Mucosa of stomach (tissue), 1 donor: Measurements from ENCODE around the gene ZFAND3.

ENCODE experiments used
- H3K27me3 ChIP-seq: one replicate; pipeline ENCODE4 v1.7.0; 2013; ENCODE audit warnings: mild to moderate bottlenecking, low read length; ENCODE audit not compliant: control insufficient read depth, insufficient read depth
- H3K36me3 ChIP-seq: one replicate; pipeline ENCODE4 v1.7.0; 2013; ENCODE audit warnings: low read length; ENCODE audit not compliant: control insufficient read depth, insufficient read depth
- H3K4me1 ChIP-seq: one replicate; pipeline ENCODE4 v1.7.0; 2013; ENCODE audit warnings: mild to moderate bottlenecking, low read length; ENCODE audit not compliant: control insufficient read depth, insufficient read depth
- H3K4me3 ChIP-seq: one replicate; pipeline ENCODE4 v1.7.0; 2013; ENCODE audit warnings: low read length
- H3K9ac ChIP-seq: one replicate; pipeline ENCODE4 v1.7.0; 2013; ENCODE audit warnings: mild to moderate bottlenecking, low read length, moderate library complexity
- H3K9me3 ChIP-seq: one replicate; pipeline ENCODE4 v1.7.0; 2013; ENCODE audit warnings: mild to moderate bottlenecking, low read length, moderate library complexity; ENCODE audit not compliant: control insufficient read depth
- donor health status: Pancreatic carcinoma.

The ZFAND3 gene

GRCh38 chr6:37862430-37862829 is 42.9 kb downstream of the ZFAND3 start:
- no peak overlapping the region for H3K9ac ChIP-seq
- no peaks in the 10 kb centered on the region for H3K36me3 ChIP-seq

GRCh38 chr6:37862992-37863391 is 43.5 kb downstream of the ZFAND3 start:
- Histone ChIP-seq H3K9ac (no peak overlapping the region), H3K4me3 (no peak overlapping the region), H3K27me3 (no peaks in the 10 kb centered on the region), H3K36me3 (no peaks in the 10 kb centered on the region), H3K4me1 (peaks cover 17% of the 10 kb centered on the region), H3K9me3 (no peaks in the 10 kb centered on the region)

More at GRCh38 chr6:37862430-37862829, 42.9 kb downstream of the ZFAND3 start:
- peaks cover 19% of the 10 kb centered on the region for H3K4me1 ChIP-seq
- no peaks in the 10 kb centered on the region for H3K9me3 ChIP-seq
- no peak overlapping the region for H3K4me3 ChIP-seq
- H3K27me3 ChIP-seq = no peaks in the 10 kb centered on the region

GRCh38 chr6:37864250-37864649 is 44.7 kb downstream of the ZFAND3 start:
- Histone ChIP-seq H3K36me3 (no peaks in the 10 kb centered on the region), H3K4me3 (no peak overlapping the region), H3K4me1 (peaks cover 14% of the 10 kb centered on the region), H3K9me3 (no peaks in the 10 kb centered on the region), H3K27me3 (no peaks in the 10 kb centered on the region), H3K9ac (no peak overlapping the region)

GRCh38 chr6:37865504-37865903 is 46.0 kb downstream of the ZFAND3 start:
- Histone ChIP-seq H3K36me3 (no peaks in the 10 kb centered on the region), H3K4me1 (peaks cover 11% of the 10 kb centered on the region), H3K27me3 (no peaks in the 10 kb centered on the region), H3K4me3 (no peak overlapping the region), H3K9ac (no peak overlapping the region), H3K9me3 (no peaks in the 10 kb centered on the region)

GRCh38 chr6:37866590-37867507 is 47.3 kb downstream of the ZFAND3 start:
- H3K36me3 ChIP-seq = no peaks in the 10 kb centered on the region
- no peak overlapping the region for H3K9ac ChIP-seq
- H3K9me3 ChIP-seq = no peaks in the 10 kb centered on the region
- no peaks in the 10 kb centered on the region for H3K27me3 ChIP-seq
- no peak overlapping the region for H3K4me3 ChIP-seq
- H3K4me1 ChIP-seq = peaks cover 11% of the 10 kb centered on the region

GRCh38 chr6:37867756-37868446 is 48.4 kb downstream of the ZFAND3 start:
- Histone ChIP-seq H3K4me1 (peaks cover 11% of the 10 kb centered on the region), H3K36me3 (no peaks in the 10 kb centered on the region), H3K9ac (no peak overlapping the region), H3K4me3 (no peak overlapping the region), H3K9me3 (no peaks in the 10 kb centered on the region), H3K27me3 (no peaks in the 10 kb centered on the region)

- peaks cover 11% of the 10 kb centered on the region for H3K4me1 ChIP-seq
- no peaks in the 10 kb centered on the region for H3K36me3 ChIP-seq
- no peak overlapping the region for H3K4me3 ChIP-seq
- no peak overlapping the region for H3K9ac ChIP-seq
- H3K9me3 ChIP-seq = no peaks in the 10 kb centered on the region
- no peaks in the 10 kb centered on the region for H3K27me3 ChIP-seq
Measured at GRCh38 chr6:37868447-37868825, 48.9 kb downstream of the ZFAND3 start.

- no peaks in the 10 kb centered on the region for H3K9me3 ChIP-seq
- H3K27me3 ChIP-seq = no peaks in the 10 kb centered on the region
- peaks cover 7% of the 10 kb centered on the region for H3K4me1 ChIP-seq
- no peaks in the 10 kb centered on the region for H3K36me3 ChIP-seq
- H3K4me3 ChIP-seq = no peak overlapping the region
- no peak overlapping the region for H3K9ac ChIP-seq
Measured at GRCh38 chr6:37871616-37872372, 52.3 kb downstream of the ZFAND3 start.

- Histone ChIP-seq H3K36me3 (no peaks in the 10 kb centered on the region), H3K4me1 (peaks cover 5% of the 10 kb centered on the region), H3K9me3 (no peaks in the 10 kb centered on the region), H3K27me3 (no peaks in the 10 kb centered on the region), H3K4me3 (no peak overlapping the region), H3K9ac (no peak overlapping the region)
Measured at GRCh38 chr6:37872373-37872745, 52.8 kb downstream of the ZFAND3 start.

- H3K9ac ChIP-seq = no peak overlapping the region
- H3K27me3 ChIP-seq = no peaks in the 10 kb centered on the region
- no peaks in the 10 kb centered on the region for H3K9me3 ChIP-seq
- no peaks in the 10 kb centered on the region for H3K36me3 ChIP-seq
- H3K4me1 ChIP-seq = no peaks in the 10 kb centered on the region
- no peak overlapping the region for H3K4me3 ChIP-seq
Measured at GRCh38 chr6:37874726-37875125, 55.2 kb downstream of the ZFAND3 start.

- Histone ChIP-seq H3K9ac (no peak overlapping the region), H3K9me3 (no peaks in the 10 kb centered on the region), H3K27me3 (no peaks in the 10 kb centered on the region), H3K36me3 (no peaks in the 10 kb centered on the region), H3K4me3 (no peak overlapping the region), H3K4me1 (no peaks in the 10 kb centered on the region)
Measured at GRCh38 chr6:37875561-37876309, 56.2 kb downstream of the ZFAND3 start.
